GM20431 (cell line): Measurements from ENCODE around the gene PIK3R1.

Experiments used
- in situ Hi-C: fragments of 300-500 bp; cut with MseI, MboI; formaldehyde crosslinking; loops from one replicate; pipeline ENCODE4 v1.15.0; 2020; ENCODE audit warnings: low sequenced_read_pairs; ENCODE audit not compliant: unreplicated experiment

PIK3R1 gene

GRCh38 chr5:68215208-68215897 lies at the start of gene PIK3R1:
TSS of gene PIK3R1 (plus strand) at chr5:68215756. CDS start at chr5:68226676, 10,920 bp downstream.
- in situ Hi-C loops = no loop called here

DNA sequence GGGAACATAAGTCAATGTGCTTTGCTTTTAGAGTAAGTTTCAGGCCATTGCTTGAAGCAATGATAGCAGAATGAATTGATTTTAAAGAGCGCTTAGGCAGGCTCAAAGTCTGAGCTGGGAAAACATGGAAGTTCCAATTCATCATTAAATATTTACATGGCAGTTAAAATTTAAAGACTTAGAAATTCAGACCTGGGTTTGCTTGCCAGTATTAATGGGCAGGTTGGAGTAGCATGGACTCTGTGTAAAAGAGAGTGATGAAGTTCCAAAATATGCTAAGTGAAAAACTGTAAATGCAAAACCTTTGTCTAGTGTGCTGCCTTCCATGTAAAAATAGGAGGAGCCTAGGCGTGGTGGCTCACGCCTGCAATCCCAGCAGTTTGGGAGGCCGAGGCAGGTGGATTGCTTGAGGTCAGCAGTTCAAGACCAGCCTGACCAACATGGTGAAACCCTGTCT lies 48.3 kb upstream of the PIK3R1 start:
- in situ Hi-C loops = no loop called here

DNA sequence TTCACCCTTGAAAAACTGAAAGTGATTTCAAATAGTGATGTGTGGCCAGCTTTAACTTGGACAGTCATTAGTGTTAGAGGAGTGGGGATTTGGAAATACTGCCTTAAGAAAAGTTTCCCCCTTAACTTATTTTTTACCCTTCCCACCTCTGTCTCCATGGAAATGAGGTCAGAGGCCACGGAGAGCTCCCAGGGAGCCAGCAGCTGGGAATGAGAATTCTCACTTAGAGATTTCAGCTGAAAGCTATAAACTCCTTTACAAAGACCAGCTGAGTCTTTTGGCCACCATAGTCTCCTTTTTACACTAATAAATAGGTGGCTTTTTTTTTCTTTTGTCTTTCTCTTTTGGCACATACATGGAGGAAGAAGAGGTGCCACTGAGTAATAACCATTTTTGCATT lies 45.7 kb upstream of the PIK3R1 start:
- in situ Hi-C loops = no loop called here

- in situ Hi-C loops = no loop called here
Measured at GRCh38 chr5:68170826-68171558, 44.6 kb upstream of the PIK3R1 start.

DNA sequence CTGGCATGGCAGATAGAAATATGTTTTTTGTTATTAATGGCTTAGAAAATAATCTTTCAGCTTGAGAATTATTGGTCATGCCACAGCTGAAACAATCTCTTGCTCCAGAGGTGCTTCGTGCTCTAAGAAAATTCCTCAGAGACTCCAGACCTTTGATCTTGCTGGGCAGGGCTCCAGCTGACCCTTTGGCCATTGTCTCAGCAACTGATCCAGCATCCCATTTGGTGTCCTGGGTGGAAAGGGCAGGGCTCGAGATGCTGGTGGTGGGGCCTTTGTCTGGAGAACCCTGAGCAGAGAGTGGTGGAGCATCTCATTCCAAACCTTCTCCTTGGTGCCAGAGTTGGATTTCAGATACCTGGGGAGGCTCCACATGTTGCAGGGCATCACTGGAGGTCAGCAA lies 43.2 kb upstream of the PIK3R1 start:
- in situ Hi-C loops = no loop called here

DNA sequence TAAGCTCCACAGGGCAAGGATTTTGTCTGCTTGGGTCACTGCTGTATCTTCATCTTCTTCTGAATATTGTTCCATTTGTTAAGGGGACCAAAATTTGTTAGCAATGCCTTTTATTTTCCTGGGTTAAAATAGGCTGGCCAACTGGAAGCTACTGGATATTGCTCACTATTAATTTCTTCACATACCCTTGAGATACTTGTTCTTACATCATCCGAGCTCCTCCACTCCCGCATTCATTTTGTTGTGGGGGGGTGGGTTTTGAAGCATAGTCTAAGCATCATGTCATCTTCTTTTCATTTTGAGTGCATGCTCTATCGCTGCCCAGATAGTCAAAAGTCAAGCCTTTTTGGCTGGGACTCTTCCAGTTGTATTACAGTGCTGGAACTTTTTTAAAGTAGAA lies 42.5 kb upstream of the PIK3R1 start:
- in situ Hi-C loops = no loop called here

DNA sequence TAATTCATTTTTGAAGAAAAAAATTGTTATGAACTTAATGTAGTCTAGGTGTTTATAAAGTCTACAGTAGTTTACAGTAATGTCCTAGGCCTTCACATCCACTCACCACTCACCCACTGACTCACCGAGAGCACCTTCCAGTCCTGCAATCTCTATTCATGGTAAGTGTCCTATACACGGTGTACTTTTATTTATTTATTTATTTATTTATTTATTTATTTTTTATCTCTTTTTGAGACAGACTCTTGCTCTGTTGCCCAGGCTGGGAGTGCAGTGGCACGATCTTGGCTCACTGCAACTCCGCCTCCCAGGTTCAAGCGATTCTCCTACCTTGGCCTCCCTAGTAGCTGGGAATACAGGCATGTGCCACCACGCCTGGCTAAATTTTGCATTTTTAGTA lies 39.3 kb upstream of the PIK3R1 start:
- in situ Hi-C loops = no loop called here

- in situ Hi-C loops = no loop called here
Measured at GRCh38 chr5:68176802-68177479, 38.6 kb upstream of the PIK3R1 start.

DNA sequence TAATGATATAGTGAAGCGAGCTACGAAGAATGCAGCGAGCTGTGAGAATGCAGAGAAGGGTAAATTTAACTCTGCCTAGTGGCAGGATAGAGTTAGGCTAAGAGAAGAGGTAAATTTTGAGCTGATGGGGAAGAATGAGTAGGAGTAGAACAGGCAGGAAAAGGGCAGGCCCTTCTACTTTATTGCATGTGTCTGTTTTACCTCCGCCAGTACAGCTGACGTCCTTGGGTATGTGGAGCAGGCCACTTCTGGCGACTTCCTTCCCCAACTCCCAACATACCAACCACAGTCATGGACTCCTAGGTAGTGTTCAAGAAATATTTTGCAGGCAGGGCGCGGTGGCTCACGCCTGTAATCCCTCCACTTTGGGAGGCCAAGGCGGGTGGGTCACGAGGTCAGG lies 37.9 kb upstream of the PIK3R1 start:
- in situ Hi-C loops = no loop called here

GRCh38 chr5:68178579-68178978 lies 37.0 kb upstream of the PIK3R1 start:
- in situ Hi-C loops = no loop called here

DNA sequence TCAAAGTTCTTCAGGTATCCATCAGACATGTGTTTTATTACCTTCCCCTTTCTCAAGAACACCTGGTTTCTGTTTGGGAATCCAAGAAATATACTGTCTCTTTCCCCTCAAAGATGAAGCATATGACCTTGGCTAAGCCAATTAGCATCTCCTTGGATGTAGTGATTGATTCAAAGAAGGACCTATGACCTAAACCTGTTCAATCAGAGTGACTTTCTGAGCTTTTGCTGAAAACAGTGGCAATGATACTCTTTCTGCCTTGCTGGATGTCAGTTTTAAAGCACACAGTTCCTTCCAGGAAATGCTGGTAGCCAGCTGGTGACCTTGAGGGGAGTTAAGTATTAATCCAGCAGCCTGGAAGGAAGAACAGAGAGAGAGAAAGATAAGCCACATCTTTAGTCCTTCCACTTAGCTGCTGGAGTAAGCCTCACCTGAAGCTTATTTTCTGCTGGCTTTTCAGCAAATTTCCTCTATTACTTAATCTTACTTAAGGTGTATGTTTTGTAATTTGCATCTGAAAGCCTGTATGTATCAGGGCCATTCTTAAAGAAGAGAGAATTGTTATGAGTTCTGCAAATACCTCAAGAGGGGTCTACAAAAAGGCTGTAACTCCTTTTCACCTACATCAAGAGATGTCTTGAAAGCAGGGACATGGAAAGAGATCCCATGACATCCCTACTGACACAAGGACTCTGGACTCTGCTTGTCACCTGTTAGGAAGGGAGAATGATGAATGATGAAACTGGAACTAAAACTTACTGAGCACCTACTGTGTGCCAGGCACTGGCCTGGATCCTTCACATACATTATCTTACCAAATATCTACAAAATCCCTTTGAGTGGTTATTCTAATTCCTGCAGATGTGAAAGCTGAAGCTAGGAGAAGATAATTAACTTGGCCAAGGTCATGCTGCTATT lies 35.2 kb upstream of the PIK3R1 start:
- in situ Hi-C loops = no loop called here

- in situ Hi-C loops = no loop called here
Measured at GRCh38 chr5:68181039-68181599, 34.4 kb upstream of the PIK3R1 start.

DNA sequence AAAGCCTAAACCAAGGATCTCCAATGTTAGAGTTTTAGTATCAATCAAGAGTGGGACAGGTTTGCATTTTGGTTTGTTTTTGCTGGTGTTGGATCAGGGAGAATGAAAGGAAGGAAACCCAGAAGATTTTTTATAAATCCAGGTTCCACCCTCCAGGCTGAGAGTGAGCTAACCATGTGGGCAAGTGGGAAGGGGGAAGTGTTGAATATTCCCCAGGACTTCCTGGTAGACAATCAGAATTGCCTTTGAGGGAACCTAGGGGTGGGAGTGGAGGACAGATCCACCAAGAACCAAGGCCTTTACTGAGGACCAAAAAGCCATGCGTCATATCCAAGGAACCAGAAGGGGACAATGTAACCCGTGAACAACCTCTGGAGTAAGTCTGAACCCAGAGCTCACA lies 33.5 kb upstream of the PIK3R1 start:
- in situ Hi-C loops = no loop called here

DNA sequence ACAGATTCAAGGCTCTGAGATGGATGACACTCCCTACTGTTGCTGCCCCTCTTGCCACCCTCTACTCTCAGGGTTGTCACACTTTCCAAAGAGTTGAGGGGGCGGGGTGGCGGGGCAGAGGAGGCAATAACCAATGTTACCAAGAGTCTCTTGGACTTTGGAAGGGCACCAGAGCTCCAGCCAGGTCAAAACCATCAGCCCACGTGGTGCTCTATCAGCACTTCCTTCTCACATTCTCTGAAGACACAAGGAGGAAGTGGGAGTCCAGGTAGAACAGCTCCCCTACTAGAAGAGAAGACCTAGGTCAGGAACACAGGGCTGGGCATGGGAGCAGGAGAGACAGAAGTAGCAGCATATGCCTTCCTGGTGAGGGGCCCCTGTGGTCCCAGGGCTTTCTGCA lies 33.0 kb upstream of the PIK3R1 start:
- in situ Hi-C loops = no loop called here

GRCh38 chr5:68187268-68188055 lies 28.1 kb upstream of the PIK3R1 start:
- in situ Hi-C loops = no loop called here

DNA sequence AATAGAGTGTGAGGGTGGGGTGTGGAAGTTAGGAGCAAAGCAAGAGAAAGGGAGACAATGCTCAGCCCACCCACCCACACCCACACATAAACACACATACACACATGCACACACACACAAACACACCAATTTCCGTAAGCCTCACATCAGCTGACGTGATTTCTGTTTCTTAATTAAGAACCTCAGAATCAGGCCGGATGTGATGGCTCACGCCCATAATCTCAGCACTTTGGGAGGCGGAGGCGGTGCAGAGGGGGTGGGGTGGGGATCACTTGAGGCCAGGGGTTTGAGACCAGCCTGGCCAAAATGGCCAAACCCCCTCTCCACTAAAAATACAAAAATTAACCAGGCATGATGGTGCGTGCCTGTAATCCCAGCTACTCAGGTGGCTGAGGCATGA lies 26.4 kb upstream of the PIK3R1 start:
- in situ Hi-C loops = no loop called here

DNA sequence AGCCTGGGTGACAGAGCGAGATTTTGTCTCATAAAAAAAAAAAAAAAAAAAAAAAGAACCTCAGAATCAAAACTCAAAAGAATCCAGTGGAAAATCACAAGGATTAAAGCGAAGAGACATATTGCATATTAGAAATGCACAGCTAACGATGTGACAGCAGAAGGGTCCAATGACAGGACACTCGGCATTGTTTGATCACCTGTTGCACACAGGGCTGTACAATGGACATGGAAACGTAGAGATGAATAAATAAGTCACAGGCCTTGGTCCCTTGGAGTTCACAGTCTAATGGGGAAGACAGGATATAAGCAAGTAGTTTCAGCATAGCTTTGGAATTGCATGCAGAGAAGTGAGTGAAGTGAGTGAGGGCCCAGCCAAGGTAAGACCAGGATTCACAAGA lies 25.9 kb upstream of the PIK3R1 start:
- in situ Hi-C loops = no loop called here

DNA sequence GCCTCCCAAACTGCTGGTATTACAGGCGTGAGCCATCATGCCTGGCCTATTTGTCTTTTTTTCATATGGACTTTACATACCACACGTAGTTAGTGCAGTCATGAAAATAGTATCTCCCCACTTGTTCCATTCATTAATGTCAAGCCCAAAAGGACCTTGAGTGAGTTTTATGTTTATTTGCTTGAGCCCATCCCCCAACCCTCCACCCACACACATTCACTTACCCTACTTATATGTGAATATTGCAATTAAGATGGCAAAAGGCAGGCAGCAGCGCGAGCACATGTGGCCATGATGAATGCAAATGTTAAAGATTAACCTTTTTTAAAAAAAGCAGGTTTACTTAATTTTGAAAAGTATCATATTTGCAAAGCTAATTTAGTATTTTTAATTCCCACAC lies 24.9 kb upstream of the PIK3R1 start:
- in situ Hi-C loops = no loop called here
